Activated CD8-positive, alpha-beta memory T cell treated with anti-CD3 and anti-CD28 coated beads, Interleukin-2, amount 50 U/mL, for 1 hour (primary cell): ENCODE results near the gene ADORA1.

Experiments
- DNase-seq: peaks from one replicate; pipeline ENCODE4 v3.0.0-alpha.2; 2020; ENCODE audit errors: extremely low read depth

Gene ADORA1

GRCh38 chr1:203140743-203141520 is 13.4 kb downstream of the ADORA1 start:
- DNase-seq, result no peak

- DNase-seq, result no peak
Measured at GRCh38 chr1:203142124-203142523, 14.6 kb downstream of the ADORA1 start.

- no peak for DNase-seq
Measured at GRCh38 chr1:203142684-203143408, 15.3 kb downstream of the ADORA1 start.

GRCh38 chr1:203143641-203144040 is 16.1 kb downstream of the ADORA1 start:
- no peak for DNase-seq

GRCh38 chr1:203144661-203145060 is 17.1 kb downstream of the ADORA1 start:
- DNase-seq, result no peak

- no peak for DNase-seq
Measured at GRCh38 chr1:203145321-203146041, 18.0 kb downstream of the ADORA1 start.

- DNase-seq, result no peak
Measured at GRCh38 chr1:203146042-203146369, 18.5 kb downstream of the ADORA1 start.

GRCh38 chr1:203146537-203146936 is 19.0 kb downstream of the ADORA1 start:
- DNase-seq, result no peak

- no peak for DNase-seq
Measured at GRCh38 chr1:203147376-203147775, 19.9 kb downstream of the ADORA1 start.

- no peak for DNase-seq
Measured at GRCh38 chr1:203148127-203148526, 20.6 kb downstream of the ADORA1 start.

GRCh38 chr1:203148579-203148978 is 21.1 kb downstream of the ADORA1 start:
- no peak for DNase-seq

- DNase-seq, result no peak
Measured at GRCh38 chr1:203149188-203149840, 21.8 kb downstream of the ADORA1 start.

GRCh38 chr1:203150511-203151297 is 23.2 kb downstream of the ADORA1 start:
- no peak for DNase-seq

- DNase-seq, result no peak
Measured at GRCh38 chr1:203151362-203152157, 24.0 kb downstream of the ADORA1 start.

- DNase-seq, result no peak
Measured at GRCh38 chr1:203152158-203153034, 24.9 kb downstream of the ADORA1 start.

- DNase-seq, result no peak
Measured at GRCh38 chr1:203153051-203153988, 25.8 kb downstream of the ADORA1 start.

GRCh38 chr1:203153989-203154821 is 26.7 kb downstream of the ADORA1 start:
- DNase-seq, result no peak

GRCh38 chr1:203156280-203156679 is 28.8 kb downstream of the ADORA1 start:
- DNase-seq, result no peak
